HCT116 (cell line): ENCODE results near the gene MACC1. TPM values are rescaled to one million over a fixed set of nuclear protein-coding genes. Genes with fewer than 3 reads are reported as not detected.

Source experiments
- ATAC-seq: fragments of 200-7000 bp; cut with Tn5 transposase; 2 replicates; pipeline ENCODE4 v1.9.1; 2020; ENCODE audit warnings: mild to moderate bottlenecking, moderate library complexity
- BruUV-seq: library from RNA; stranded (reverse); fragments of 400-500 nt; replicated peaks from 2 replicates; lab custom pipeline; 2021; lab: Mats Ljungman, UMichigan
- CTCF ChIA-PET: fragments of 300-600 bp; sonication (Branson Sonifier 250); formaldehyde crosslinking; loops from one replicate; lab custom pipeline; 2021; ENCODE audit warnings: antibody characterized with exemption; lab: Charles Lee
- POLR2A ChIA-PET: fragments of 300-600, 350-600 bp; sonication (Branson Sonifier 250); formaldehyde crosslinking; loops from one replicate; lab custom pipeline; 2021; ENCODE audit warnings: antibody characterized with exemption; lab: Charles Lee
- RAD21 ChIA-PET, 2 experiments: fragments of 300-600 bp; sonication (Branson Sonifier 250); formaldehyde crosslinking; loops; one replicate each; lab custom pipeline; 2023; ENCODE audit warnings: low total read pairs in 2 of 2; ENCODE audit not compliant: uncharacterized antibody in 2 of 2, unreplicated experiment in 2 of 2, low non-redundant PET in 1 of 2; lab: Charles Lee
- DNase-seq: peaks from one replicate; pipeline ENCODE4 v3.0.0-alpha.2; 2010; ENCODE audit warnings: low read depth, low spot score
- H2AFZ ChIP-seq: fragments of 200-600 bp; shearing (Covaris generic), sonication (generic); 2 replicates; pipeline ENCODE4 v1.6.1; 2017; ENCODE audit warnings: low read depth, mixed run types, mixed read lengths, antibody characterized with exemption, low read length; ENCODE audit not compliant: poor library complexity, severe bottlenecking
- H3K27ac ChIP-seq: 2 replicates; pipeline ENCODE4 v1.5.1; 2012; ENCODE audit warnings: low read depth, low read length
- H3K27me3 ChIP-seq: fragments of 200-600 bp; sonication (generic); 2 replicates; pipeline ENCODE4 v1.6.1; 2016; ENCODE audit warnings: mixed run types, low read length, mixed read lengths; ENCODE audit not compliant: insufficient read depth
- H3K36me3 ChIP-seq, 2 experiments: fragments of 200-500 bp in 1 of 2; fragments of 200-600 bp in 1 of 2; sonication (Bioruptor generic) in 1 of 2; sonication (generic) in 1 of 2; 2 replicates each; pipeline versions ENCODE4 v1.5.1 to v1.6.1; 2014 to 2016; ENCODE audit warnings: low read length in 2 of 2, inconsistent platforms in 1 of 2, mixed read lengths in 1 of 2, mixed run types in 1 of 2; ENCODE audit not compliant: insufficient read depth in 2 of 2, control insufficient read depth in 1 of 2
- H3K4me1 ChIP-seq, 2 experiments: fragments of 200-600 bp in 1 of 2; sonication (generic) in 1 of 2; 2 replicates each; pipeline versions ENCODE4 v1.5.1 to v1.6.1; 2012 to 2017; ENCODE audit warnings: low read length in 2 of 2, inconsistent platforms in 1 of 2, mild to moderate bottlenecking in 1 of 2, mixed read lengths in 1 of 2, mixed run types in 1 of 2, moderate library complexity in 1 of 2; ENCODE audit not compliant: insufficient read depth in 2 of 2, control insufficient read depth in 1 of 2
- H3K4me2 ChIP-seq: fragments of 200-600 bp; sonication (generic); 2 replicates; pipeline ENCODE4 v1.6.1; 2017; ENCODE audit warnings: mixed run types, low read length, mixed read lengths
- H3K4me3 ChIP-seq, 2 experiments: fragments of 200-600 bp in 1 of 2; sonication (generic) in 1 of 2; replicated peaks in 1 of 2; 2 replicates each; pipeline ENCODE4 v1.5.1; 2011 to 2016; ENCODE audit warnings: low read length in 2 of 2, control low read depth in 1 of 2, low read depth in 1 of 2, mild to moderate bottlenecking in 1 of 2, mixed read lengths in 1 of 2, mixed run types in 1 of 2
- H3K79me2 ChIP-seq: fragments of 200-600 bp; sonication (generic); 2 replicates; pipeline ENCODE4 v1.6.1; 2017; ENCODE audit warnings: mild to moderate bottlenecking, mixed run types, low read length, moderate library complexity, mixed read lengths; ENCODE audit not compliant: insufficient read depth
- H3K9ac ChIP-seq: fragments of 200-600 bp; sonication (generic); 2 replicates; pipeline ENCODE4 v1.6.1; 2016; ENCODE audit warnings: low read length, mixed read lengths
- H3K9me2 ChIP-seq: fragments of 200-600 bp; sonication (generic), shearing (Covaris generic); 2 replicates; pipeline ENCODE4 v1.6.1; 2017; ENCODE audit warnings: mixed run types, mild to moderate bottlenecking, moderate library complexity; ENCODE audit not compliant: insufficient read depth
- H3K9me3 ChIP-seq, 2 experiments: fragments of 200-500 bp in 1 of 2; fragments of 200-600 bp in 1 of 2; sonication (Bioruptor generic) in 1 of 2; sonication (generic) in 1 of 2; 2 replicates each; pipeline ENCODE4 v1.6.1; 2014 to 2017; ENCODE audit warnings: low read length in 2 of 2, mixed read lengths in 2 of 2, inconsistent platforms in 1 of 2, low read depth in 1 of 2, mild to moderate bottlenecking in 1 of 2, mixed run types in 1 of 2, moderate library complexity in 1 of 2; ENCODE audit not compliant: control insufficient read depth in 1 of 2, insufficient read depth in 1 of 2
- H4K20me1 ChIP-seq: fragments of 200-600 bp; sonication (generic), shearing (Covaris generic); 2 replicates; pipeline ENCODE4 v1.6.1; 2017; ENCODE audit warnings: mixed run types, mild to moderate bottlenecking, moderate library complexity; ENCODE audit not compliant: insufficient read depth
- CBX3 ChIP-seq: IDR thresholded peaks from 2 replicates; pipeline ENCODE4 v1.6.1; 2012; ENCODE audit warnings: low read depth
- EGR1 ChIP-seq: IDR thresholded peaks from 2 replicates; pipeline ENCODE4 v1.6.1; 2012; ENCODE audit warnings: low read depth
- ELF1 ChIP-seq: IDR thresholded peaks from 2 replicates; pipeline ENCODE4 v1.6.1; 2012; ENCODE audit warnings: low read depth, borderline replicate concordance
- EZH2 ChIP-seq: fragments of 200-600 bp; sonication (generic); IDR thresholded peaks from 2 replicates; pipeline ENCODE4 v1.6.1; 2017; ENCODE audit warnings: antibody characterized with exemption, mixed run types
- FOSL1 ChIP-seq: IDR thresholded peaks from 2 replicates; pipeline ENCODE4 v1.6.1; 2012; ENCODE audit warnings: low read depth
- JUND ChIP-seq: IDR thresholded peaks from 2 replicates; pipeline ENCODE4 v1.6.1; 2012
- POLR2A ChIP-seq: IDR thresholded peaks from 2 replicates; pipeline ENCODE4 v1.7.0; 2011; ENCODE audit warnings: borderline replicate concordance; ENCODE audit not compliant: insufficient read depth, insufficient read length; ENCODE audit errors: extremely low read depth
- POLR2AphosphoS5 ChIP-seq: IDR thresholded peaks from 2 replicates; pipeline ENCODE4 v1.6.1; 2011; ENCODE audit warnings: mild to moderate bottlenecking, low read depth, low read length, moderate library complexity
- RAD21 ChIP-seq: IDR thresholded peaks from 2 replicates; pipeline ENCODE4 v1.6.1; 2012; ENCODE audit warnings: low read depth, mild to moderate bottlenecking
- SIN3A ChIP-seq: IDR thresholded peaks from 2 replicates; pipeline ENCODE4 v1.6.1; 2012; ENCODE audit warnings: low read depth
- SP1 ChIP-seq: IDR thresholded peaks from 2 replicates; pipeline ENCODE4 v1.6.1; 2012; ENCODE audit warnings: low read depth
- SRF ChIP-seq: IDR thresholded peaks from 2 replicates; pipeline ENCODE4 v1.6.1; 2012; ENCODE audit warnings: low read depth
- TCF7L2 ChIP-seq: IDR thresholded peaks from 2 replicates; pipeline ENCODE4 v1.7.0; 2011; ENCODE audit warnings: borderline replicate concordance, inconsistent platforms; ENCODE audit not compliant: insufficient read depth, insufficient read length; ENCODE audit errors: extremely low read depth
- YY1 ChIP-seq: IDR thresholded peaks from 2 replicates; pipeline ENCODE4 v1.6.1; 2011; ENCODE audit warnings: low read length, low read depth, moderate library complexity, mild to moderate bottlenecking; ENCODE audit not compliant: insufficient replicate concordance; ENCODE audit errors: extremely low read depth
- ZFX ChIP-seq: fragments of 450-650 bp; IDR thresholded peaks from 2 replicates; pipeline ENCODE4 v1.6.1; 2017
- intact Hi-C: fragments of 100-400 bp; cut with micrococcal nuclease; formaldehyde crosslinking; loops from 2 replicates; pipeline ENCODE4 v1.10.0; 2022
- total RNA-seq: library from RNA; stranded (reverse); gene quantifications from one replicate; pipeline ENCODE4 v1.2.1, GENCODE V29; 2021; ENCODE audit not compliant: unreplicated experiment
- TF ChIP-seq, protein P1 (sequence below): IDR thresholded peaks from 2 replicates; pipeline ENCODE4 v1.6.1; 2012; ENCODE audit warnings: low read depth
- TF ChIP-seq, protein P2 (sequence below): IDR thresholded peaks from 2 replicates; pipeline ENCODE4 v1.6.1; 2011; ENCODE audit warnings: mild to moderate bottlenecking, low read length, moderate library complexity; ENCODE audit not compliant: insufficient replicate concordance; ENCODE audit errors: extremely low read depth
- TF ChIP-seq, protein P3 (sequence below), 3 experiments: fragments of 200-600 bp in 1 of 3; sonication (generic) in 1 of 3; IDR thresholded peaks in 2 of 3; conservative IDR thresholded peaks in 1 of 3; 2 replicates each; pipeline ENCODE4 v1.5.1; 2012 to 2017; ENCODE audit warnings: low read depth in 2 of 3, low read length in 2 of 3, antibody characterized with exemption in 1 of 3, borderline replicate concordance in 1 of 3, control low read depth in 1 of 3, mild to moderate bottlenecking in 1 of 3, mixed read lengths in 1 of 3, mixed run types in 1 of 3, moderate library complexity in 1 of 3; ENCODE audit not compliant: insufficient read depth in 1 of 3
- TF ChIP-seq, protein P4 (sequence below): IDR thresholded peaks from 2 replicates; pipeline ENCODE4 v1.6.1; 2012

The MACC1 gene
- total RNA-seq, 1 experiment from 2014 or later: 9.8 TPM

DNA sequence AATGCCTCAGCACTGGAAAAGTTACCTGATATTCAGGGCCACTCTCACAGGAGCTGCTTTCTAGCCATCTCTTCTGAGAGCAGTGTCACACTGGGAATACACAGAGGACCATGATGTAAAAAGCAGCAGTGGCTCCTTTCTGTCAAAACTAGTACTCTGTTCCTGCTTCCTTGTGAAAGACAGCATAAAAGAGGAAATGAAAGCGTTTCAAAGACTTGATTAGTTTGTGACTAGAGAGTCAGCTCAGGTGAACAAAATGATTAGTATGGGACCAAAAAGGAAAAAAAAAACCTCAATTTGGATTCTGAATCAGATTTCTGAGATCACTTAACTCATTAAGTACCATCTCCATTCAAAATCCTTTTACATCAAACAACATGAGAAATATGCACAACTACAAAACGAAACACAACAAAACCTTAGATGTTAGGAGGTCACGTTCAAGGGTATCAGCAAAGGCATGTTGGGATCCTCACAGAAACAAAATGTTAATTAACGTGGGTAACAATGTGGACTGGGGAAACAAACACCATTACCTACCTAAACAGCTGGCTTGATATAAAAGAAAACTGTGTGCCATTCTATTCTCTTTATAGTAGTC lies 103.7 kb downstream of the MACC1 start:
- H3K27ac ChIP-seq: no peak overlapping the region
- H3K9me2 ChIP-seq: no peaks in the 10 kb centered on the region
- RAD21 ChIA-PET: no interaction called here
- H3K4me1 ChIP-seq: no peaks in the 10 kb centered on the region
- TF ChIP-seq SRF (no peak), SIN3A (no peak), CBX3 (no peak), RAD21 (no peak), JUND (no peak), YY1 (no peak), ZFX (no peak), FOSL1 (no peak), ELF1 (no peak), EGR1 (no peak), TCF7L2 (no peak), SP1 (no peak), EZH2 (no peak), POLR2AphosphoS5 (no peak), POLR2A (no peak)
- TF ChIP-seq, protein P1, sequence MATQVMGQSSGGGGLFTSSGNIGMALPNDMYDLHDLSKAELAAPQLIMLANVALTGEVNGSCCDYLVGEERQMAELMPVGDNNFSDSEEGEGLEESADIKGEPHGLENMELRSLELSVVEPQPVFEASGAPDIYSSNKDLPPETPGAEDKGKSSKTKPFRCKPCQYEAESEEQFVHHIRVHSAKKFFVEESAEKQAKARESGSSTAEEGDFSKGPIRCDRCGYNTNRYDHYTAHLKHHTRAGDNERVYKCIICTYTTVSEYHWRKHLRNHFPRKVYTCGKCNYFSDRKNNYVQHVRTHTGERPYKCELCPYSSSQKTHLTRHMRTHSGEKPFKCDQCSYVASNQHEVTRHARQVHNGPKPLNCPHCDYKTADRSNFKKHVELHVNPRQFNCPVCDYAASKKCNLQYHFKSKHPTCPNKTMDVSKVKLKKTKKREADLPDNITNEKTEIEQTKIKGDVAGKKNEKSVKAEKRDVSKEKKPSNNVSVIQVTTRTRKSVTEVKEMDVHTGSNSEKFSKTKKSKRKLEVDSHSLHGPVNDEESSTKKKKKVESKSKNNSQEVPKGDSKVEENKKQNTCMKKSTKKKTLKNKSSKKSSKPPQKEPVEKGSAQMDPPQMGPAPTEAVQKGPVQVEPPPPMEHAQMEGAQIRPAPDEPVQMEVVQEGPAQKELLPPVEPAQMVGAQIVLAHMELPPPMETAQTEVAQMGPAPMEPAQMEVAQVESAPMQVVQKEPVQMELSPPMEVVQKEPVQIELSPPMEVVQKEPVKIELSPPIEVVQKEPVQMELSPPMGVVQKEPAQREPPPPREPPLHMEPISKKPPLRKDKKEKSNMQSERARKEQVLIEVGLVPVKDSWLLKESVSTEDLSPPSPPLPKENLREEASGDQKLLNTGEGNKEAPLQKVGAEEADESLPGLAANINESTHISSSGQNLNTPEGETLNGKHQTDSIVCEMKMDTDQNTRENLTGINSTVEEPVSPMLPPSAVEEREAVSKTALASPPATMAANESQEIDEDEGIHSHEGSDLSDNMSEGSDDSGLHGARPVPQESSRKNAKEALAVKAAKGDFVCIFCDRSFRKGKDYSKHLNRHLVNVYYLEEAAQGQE: no peak
- TF ChIP-seq, protein P2, sequence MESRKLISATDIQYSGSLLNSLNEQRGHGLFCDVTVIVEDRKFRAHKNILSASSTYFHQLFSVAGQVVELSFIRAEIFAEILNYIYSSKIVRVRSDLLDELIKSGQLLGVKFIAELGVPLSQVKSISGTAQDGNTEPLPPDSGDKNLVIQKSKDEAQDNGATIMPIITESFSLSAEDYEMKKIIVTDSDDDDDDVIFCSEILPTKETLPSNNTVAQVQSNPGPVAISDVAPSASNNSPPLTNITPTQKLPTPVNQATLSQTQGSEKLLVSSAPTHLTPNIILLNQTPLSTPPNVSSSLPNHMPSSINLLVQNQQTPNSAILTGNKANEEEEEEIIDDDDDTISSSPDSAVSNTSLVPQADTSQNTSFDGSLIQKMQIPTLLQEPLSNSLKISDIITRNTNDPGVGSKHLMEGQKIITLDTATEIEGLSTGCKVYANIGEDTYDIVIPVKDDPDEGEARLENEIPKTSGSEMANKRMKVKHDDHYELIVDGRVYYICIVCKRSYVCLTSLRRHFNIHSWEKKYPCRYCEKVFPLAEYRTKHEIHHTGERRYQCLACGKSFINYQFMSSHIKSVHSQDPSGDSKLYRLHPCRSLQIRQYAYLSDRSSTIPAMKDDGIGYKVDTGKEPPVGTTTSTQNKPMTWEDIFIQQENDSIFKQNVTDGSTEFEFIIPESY: no peak
- TF ChIP-seq, protein P3, sequence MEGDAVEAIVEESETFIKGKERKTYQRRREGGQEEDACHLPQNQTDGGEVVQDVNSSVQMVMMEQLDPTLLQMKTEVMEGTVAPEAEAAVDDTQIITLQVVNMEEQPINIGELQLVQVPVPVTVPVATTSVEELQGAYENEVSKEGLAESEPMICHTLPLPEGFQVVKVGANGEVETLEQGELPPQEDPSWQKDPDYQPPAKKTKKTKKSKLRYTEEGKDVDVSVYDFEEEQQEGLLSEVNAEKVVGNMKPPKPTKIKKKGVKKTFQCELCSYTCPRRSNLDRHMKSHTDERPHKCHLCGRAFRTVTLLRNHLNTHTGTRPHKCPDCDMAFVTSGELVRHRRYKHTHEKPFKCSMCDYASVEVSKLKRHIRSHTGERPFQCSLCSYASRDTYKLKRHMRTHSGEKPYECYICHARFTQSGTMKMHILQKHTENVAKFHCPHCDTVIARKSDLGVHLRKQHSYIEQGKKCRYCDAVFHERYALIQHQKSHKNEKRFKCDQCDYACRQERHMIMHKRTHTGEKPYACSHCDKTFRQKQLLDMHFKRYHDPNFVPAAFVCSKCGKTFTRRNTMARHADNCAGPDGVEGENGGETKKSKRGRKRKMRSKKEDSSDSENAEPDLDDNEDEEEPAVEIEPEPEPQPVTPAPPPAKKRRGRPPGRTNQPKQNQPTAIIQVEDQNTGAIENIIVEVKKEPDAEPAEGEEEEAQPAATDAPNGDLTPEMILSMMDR (IDR thresholded peaks at IDR 0.05 in 2 of 3, conservative IDR thresholded peaks at IDR 0.05 in 1 of 3; ENCODE audit: borderline replicate concordance in 1 of 3, insufficient read depth in 1 of 3, low read depth in 2 of 3, low read length in 2 of 3): no peak
- TF ChIP-seq, protein P4, sequence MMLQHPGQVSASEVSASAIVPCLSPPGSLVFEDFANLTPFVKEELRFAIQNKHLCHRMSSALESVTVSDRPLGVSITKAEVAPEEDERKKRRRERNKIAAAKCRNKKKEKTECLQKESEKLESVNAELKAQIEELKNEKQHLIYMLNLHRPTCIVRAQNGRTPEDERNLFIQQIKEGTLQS: no peak
- CTCF ChIA-PET: no interaction called here
- no TSS peak for BruUV-seq
- H3K79me2 ChIP-seq: no peaks in the 10 kb centered on the region
- intact Hi-C loops: no loop called here
- H4K20me1 ChIP-seq: no peaks in the 10 kb centered on the region
- H3K36me3 ChIP-seq: no peaks in the 10 kb centered on the region
- no peak overlapping the region for H3K4me3 ChIP-seq
- no peaks in the 10 kb centered on the region for H3K9me3 ChIP-seq
- H2AFZ ChIP-seq: no peak overlapping the region
- no peak overlapping the region for H3K9ac ChIP-seq
- no peak for DNase-seq
- no peaks in the 10 kb centered on the region for H3K27me3 ChIP-seq
- ATAC-seq: no peak
- POLR2A ChIA-PET: no interaction called here
- H3K4me2 ChIP-seq: no peak overlapping the region
